ENCODE data around the gene CCDC28B. TPM values are rescaled to one million over a fixed set of nuclear protein-coding genes. Genes with fewer than 3 reads are reported as not detected.
A peak's percentile ranks its signal among the peaks of the same experiment; 100 is the strongest.

CCDC28B gene
- total and polyA plus RNA-seq, 2 of the 13 experiments (the other 11 are each of a cell fraction or from before 2014, with no cell fraction given), result 2.6 to 3.5 TPM

DNA sequence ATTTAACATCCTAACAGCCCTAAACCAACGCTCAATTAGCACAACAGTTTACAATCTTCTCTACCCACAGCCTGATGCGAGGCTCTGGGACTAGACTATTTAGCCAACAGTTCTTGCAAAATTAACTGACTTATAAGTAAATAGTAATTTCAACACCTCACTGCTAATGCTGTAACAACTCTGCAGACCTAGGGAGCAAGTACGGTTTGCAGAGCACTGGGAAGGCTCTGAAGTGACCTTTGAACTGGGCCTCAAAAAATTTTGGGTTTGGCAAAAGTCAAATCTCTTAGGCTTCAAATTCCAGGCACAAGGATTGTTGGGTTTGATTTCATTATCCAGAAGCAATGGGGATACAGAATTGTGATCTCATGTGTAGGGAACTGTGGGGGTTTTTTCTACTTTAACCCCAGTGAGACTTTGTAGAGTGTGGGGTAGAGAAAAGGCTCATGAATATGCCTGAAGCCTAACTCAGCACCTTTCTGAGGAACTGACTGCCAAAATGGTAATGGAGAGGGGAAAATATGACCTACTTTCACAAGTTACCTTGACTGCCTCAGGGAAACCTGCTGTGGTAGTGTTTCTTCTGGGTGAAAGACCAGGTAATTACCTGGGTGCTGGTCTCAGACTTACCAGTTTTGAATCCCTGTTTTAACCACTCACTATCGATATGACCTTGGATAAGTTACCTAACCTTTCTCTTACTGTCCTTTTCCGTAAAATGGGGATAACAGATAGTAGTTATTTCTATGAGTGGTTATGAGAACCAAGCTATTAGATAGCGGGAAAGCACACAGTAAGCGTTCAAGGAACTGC, 21.8 kb upstream of the CCDC28B start (continued):
- TF ChIP-seq GATA4 (IDR thresholded peaks at IDR 0.05; ENCODE audit: borderline replicate concordance, low read depth) (no peak), IRF9 (CRISPR knock-in tag; IDR thresholded peaks at IDR 0.05; ENCODE audit: borderline replicate concordance) (no peak), ZNF747 (CRISPR knock-in tag; IDR thresholded peaks at IDR 0.05; ENCODE audit: borderline replicate concordance) (no peak), NFIB (CRISPR knock-in tag; IDR thresholded peaks at IDR 0.05; ENCODE audit: borderline replicate concordance) (no peak), ATF7 (IDR thresholded peaks at IDR 0.05) (no peak), ATF7 (CRISPR knock-in tag; IDR thresholded peaks at IDR 0.05) (no peak), ZNF350 (CRISPR knock-in tag; IDR thresholded peaks at IDR 0.05; ENCODE audit: borderline replicate concordance, low read depth) (no peak), NPAS2 (CRISPR knock-in tag; IDR thresholded peaks at IDR 0.05; ENCODE audit: borderline replicate concordance) (no peak), REXO4 (CRISPR knock-in tag; IDR thresholded peaks at IDR 0.05; ENCODE audit: borderline replicate concordance) (no peak), SMAD3 (CRISPR knock-in tag; IDR thresholded peaks at IDR 0.05) (peak; percentile 48; the same call in 1 of the 2 replicates), DMAP1 (CRISPR knock-in tag; IDR thresholded peaks at IDR 0.05) (no peak), RFXANK (CRISPR knock-in tag; IDR thresholded peaks at IDR 0.05) (no peak), PTBP1 (IDR thresholded peaks at IDR 0.05; ENCODE audit: low read depth, low read length, poor library complexity, severe bottlenecking) (no peak), ZBTB7A (CRISPR knock-in tag; IDR thresholded peaks at IDR 0.05) (no peak), ASH2L (IDR thresholded peaks at IDR 0.05; ENCODE audit: insufficient read length, low read depth, low read length) (no peak), ZNF724P (CRISPR knock-in tag; IDR thresholded peaks at IDR 0.05; ENCODE audit: borderline replicate concordance) (no peak), ZMYM2 (CRISPR knock-in tag; IDR thresholded peaks at IDR 0.05) (no peak), SMARCE1 (IDR thresholded peaks at IDR 0.05; ENCODE audit: borderline replicate concordance) (no peak), NFIC (IDR thresholded peaks at IDR 0.05; ENCODE audit: low read length) (no peak), JUNB (CRISPR knock-in tag; IDR thresholded peaks at IDR 0.05; ENCODE audit: borderline replicate concordance) (no peak), TARDBP (CRISPR knock-in tag; IDR thresholded peaks at IDR 0.05) (no peak), E2F2 (CRISPR knock-in tag; IDR thresholded peaks at IDR 0.05; ENCODE audit: borderline replicate concordance) (no peak), ZNF414 (CRISPR knock-in tag; IDR thresholded peaks at IDR 0.05) (no peak), ZNF367 (CRISPR knock-in tag; IDR thresholded peaks at IDR 0.05; ENCODE audit: borderline replicate concordance) (no peak), ATAD3A (CRISPR knock-in tag; IDR thresholded peaks at IDR 0.05) (no peak)
- TF ChIP-seq, protein P1, sequence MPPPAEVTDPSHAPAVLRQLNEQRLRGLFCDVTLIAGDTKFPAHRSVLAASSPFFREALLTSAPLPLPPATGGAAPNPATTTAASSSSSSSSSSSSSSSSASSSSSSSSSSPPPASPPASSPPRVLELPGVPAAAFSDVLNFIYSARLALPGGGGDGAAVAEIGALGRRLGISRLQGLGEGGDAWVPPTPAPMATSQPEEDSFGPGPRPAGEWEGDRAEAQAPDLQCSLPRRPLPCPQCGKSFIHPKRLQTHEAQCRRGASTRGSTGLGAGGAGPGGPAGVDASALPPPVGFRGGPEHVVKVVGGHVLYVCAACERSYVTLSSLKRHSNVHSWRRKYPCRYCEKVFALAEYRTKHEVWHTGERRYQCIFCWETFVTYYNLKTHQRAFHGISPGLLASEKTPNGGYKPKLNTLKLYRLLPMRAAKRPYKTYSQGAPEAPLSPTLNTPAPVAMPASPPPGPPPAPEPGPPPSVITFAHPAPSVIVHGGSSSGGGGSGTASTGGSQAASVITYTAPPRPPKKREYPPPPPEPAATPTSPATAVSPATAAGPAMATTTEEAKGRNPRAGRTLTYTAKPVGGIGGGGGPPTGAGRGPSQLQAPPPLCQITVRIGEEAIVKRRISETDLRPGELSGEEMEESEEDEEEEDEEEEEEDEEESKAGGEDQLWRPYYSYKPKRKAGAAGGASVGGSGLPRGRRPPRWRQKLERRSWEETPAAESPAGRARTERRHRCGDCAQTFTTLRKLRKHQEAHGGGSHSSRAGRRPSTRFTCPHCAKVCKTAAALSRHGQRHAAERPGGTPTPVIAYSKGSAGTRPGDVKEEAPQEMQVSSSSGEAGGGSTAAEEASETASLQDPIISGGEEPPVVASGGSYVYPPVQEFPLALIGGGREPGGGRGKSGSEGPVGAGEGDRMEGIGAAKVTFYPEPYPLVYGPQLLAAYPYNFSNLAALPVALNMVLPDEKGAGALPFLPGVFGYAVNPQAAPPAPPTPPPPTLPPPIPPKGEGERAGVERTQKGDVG (CRISPR knock-in tag; IDR thresholded peaks at IDR 0.05; ENCODE audit: borderline replicate concordance), result no peak
